HEK293 (cell line): ENCODE measurements around the gene EML4.

Experiments used
- CTCF ChIA-PET: fragments of 350-600 bp; formaldehyde crosslinking; extraction: SDS; loops from one replicate; lab custom pipeline; 2021; ENCODE audit warnings: antibody characterized with exemption; lab: Yijun Ruan, JAX
- POLR2A ChIA-PET: fragments of 300-600 bp; formaldehyde crosslinking; extraction: SDS; loops from one replicate; lab custom pipeline; 2020; ENCODE audit warnings: antibody characterized with exemption, inconsistent platforms; lab: Yijun Ruan, JAX
- H3K27ac ChIP-seq: fragments of 200-500 bp; sonication (Bioruptor generic); 2 replicates; pipeline ENCODE4 v1.5.1; 2014; ENCODE audit warnings: low read depth, low read length, control low read depth, inconsistent platforms; ENCODE audit errors: extremely low read depth
- H3K36me3 ChIP-seq, 2 experiments: fragments of 200-500 bp in 1 of 2; sonication (Bioruptor generic) in 1 of 2; 1 replicate in 1 of 2; 2 replicates in 1 of 2; pipeline ENCODE4 v1.5.1; 2014 to 2017; ENCODE audit warnings: inconsistent platforms in 2 of 2, low read length in 2 of 2; ENCODE audit not compliant: control insufficient read depth in 2 of 2, insufficient read depth in 1 of 2
- H3K4me1 ChIP-seq: fragments of 200-500 bp; sonication (Bioruptor generic); 2 replicates; pipeline ENCODE4 v1.5.1; 2014; ENCODE audit warnings: mild to moderate bottlenecking, low read length, inconsistent platforms; ENCODE audit not compliant: control insufficient read depth, insufficient read depth
- H3K4me3 ChIP-seq: 2 replicates; pipeline ENCODE4 v1.5.1; 2011; ENCODE audit warnings: low read depth, mild to moderate bottlenecking, control low read depth, low read length, moderate library complexity
- H3K9me3 ChIP-seq: fragments of 200-500 bp; sonication (Bioruptor generic); 2 replicates; pipeline ENCODE4 v1.5.1; 2014; ENCODE audit warnings: low read depth, low read length, inconsistent platforms; ENCODE audit not compliant: control insufficient read depth, insufficient read depth
- EGR2 ChIP-seq: fragments of 450-650 bp; formaldehyde crosslinking; IDR thresholded peaks from 2 replicates; pipeline ENCODE4 v1.5.1; 2016; ENCODE audit warnings: low read depth, missing biosample characterization, missing genetic modification characterization
- PRDM6 ChIP-seq: fragments of 450-650 bp; formaldehyde crosslinking; IDR thresholded peaks from 2 replicates; pipeline ENCODE4 v1.5.1; 2017; ENCODE audit warnings: missing biosample characterization, missing genetic modification characterization
- ZFP41 ChIP-seq: fragments of 450-650 bp; formaldehyde crosslinking; IDR thresholded peaks from 2 replicates; pipeline ENCODE4 v1.5.1; 2016; ENCODE audit warnings: missing biosample characterization, missing genetic modification characterization, borderline replicate concordance
- ZNF140 ChIP-seq: fragments of 450-650 bp; formaldehyde crosslinking; IDR thresholded peaks from 2 replicates; pipeline ENCODE4 v1.5.1; 2016; ENCODE audit warnings: missing biosample characterization, missing genetic modification characterization
- ZNF324 ChIP-seq: fragments of 450-650 bp; formaldehyde crosslinking; IDR thresholded peaks from 2 replicates; pipeline ENCODE4 v1.5.1; 2016; ENCODE audit warnings: missing biosample characterization, missing genetic modification characterization
- ZNF423 ChIP-seq: fragments of 450-650 bp; formaldehyde crosslinking; IDR thresholded peaks from 2 replicates; pipeline ENCODE4 v1.5.1; 2016; ENCODE audit warnings: missing biosample characterization, missing genetic modification characterization
- ZNF600 ChIP-seq: fragments of 450-650 bp; formaldehyde crosslinking; IDR thresholded peaks from 2 replicates; pipeline ENCODE4 v1.5.1; 2016; ENCODE audit warnings: missing biosample characterization, missing genetic modification characterization
- ZNF664 ChIP-seq: fragments of 450-650 bp; formaldehyde crosslinking; IDR thresholded peaks from 2 replicates; pipeline ENCODE4 v1.5.1; 2016; ENCODE audit warnings: missing biosample characterization, missing genetic modification characterization
- ZNF670 ChIP-seq: fragments of 450-650 bp; formaldehyde crosslinking; IDR thresholded peaks from 2 replicates; pipeline ENCODE4 v1.5.1; 2016; ENCODE audit warnings: missing biosample characterization, missing genetic modification characterization, low read depth
- ZNF768 ChIP-seq: fragments of 450-650 bp; formaldehyde crosslinking; IDR thresholded peaks from 2 replicates; pipeline ENCODE4 v1.5.1; 2018; ENCODE audit warnings: missing biosample characterization, mild to moderate bottlenecking, missing genetic modification characterization
- ZXDB ChIP-seq: fragments of 450-650 bp; formaldehyde crosslinking; IDR thresholded peaks from 2 replicates; pipeline ENCODE4 v1.5.1; 2016; ENCODE audit warnings: missing biosample characterization, missing genetic modification characterization
- TF ChIP-seq, protein P1 (sequence below): fragments of 450-650 bp; formaldehyde crosslinking; IDR thresholded peaks from 2 replicates; pipeline ENCODE4 v1.5.1; 2016; ENCODE audit warnings: missing biosample characterization, missing genetic modification characterization
- TF ChIP-seq, protein P2 (sequence below): fragments of 450-650 bp; formaldehyde crosslinking; optimal IDR thresholded peaks from 2 replicates; pipeline ENCODE3; 2016; ENCODE audit warnings: missing biosample characterization, mild to moderate bottlenecking, missing genetic modification characterization
- TF ChIP-seq, protein P3 (sequence below): fragments of 450-650 bp; formaldehyde crosslinking; IDR thresholded peaks from 2 replicates; pipeline ENCODE4 v1.5.1; 2017; ENCODE audit warnings: missing biosample characterization, missing genetic modification characterization

The EML4 gene

DNA sequence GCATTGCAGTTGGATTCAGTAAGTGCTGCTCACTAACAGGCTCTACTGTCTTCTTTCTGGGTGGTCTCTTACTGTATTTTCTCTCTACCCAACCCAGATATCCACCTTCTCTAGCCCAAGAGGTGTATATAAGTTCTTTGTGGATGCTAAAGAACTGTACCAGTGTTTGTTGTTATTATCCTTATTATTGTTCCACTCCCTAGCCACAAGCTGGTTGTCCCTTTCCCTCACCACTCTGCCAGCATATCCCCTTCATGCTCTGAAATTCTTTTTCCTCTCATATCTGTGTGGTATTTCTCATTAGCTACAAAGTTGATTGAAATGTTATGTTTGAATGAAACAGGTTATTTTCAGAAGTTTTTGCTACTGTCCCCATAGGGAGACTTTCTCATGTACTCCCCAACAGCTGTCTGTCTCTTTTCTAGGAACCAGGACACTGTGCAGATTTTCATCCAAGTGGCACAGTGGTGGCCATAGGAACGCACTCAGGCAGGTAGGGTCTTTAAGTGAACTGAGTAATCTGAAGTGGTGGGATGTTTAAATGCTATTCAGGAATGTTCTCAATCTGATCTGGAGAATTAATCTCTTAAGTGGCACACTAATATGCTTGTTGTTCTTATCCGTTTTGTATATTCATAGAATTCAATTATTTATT lies 135.0 kb downstream of the EML4 start:
- CTCF ChIA-PET: no interaction called here
- TF ChIP-seq, protein P1, sequence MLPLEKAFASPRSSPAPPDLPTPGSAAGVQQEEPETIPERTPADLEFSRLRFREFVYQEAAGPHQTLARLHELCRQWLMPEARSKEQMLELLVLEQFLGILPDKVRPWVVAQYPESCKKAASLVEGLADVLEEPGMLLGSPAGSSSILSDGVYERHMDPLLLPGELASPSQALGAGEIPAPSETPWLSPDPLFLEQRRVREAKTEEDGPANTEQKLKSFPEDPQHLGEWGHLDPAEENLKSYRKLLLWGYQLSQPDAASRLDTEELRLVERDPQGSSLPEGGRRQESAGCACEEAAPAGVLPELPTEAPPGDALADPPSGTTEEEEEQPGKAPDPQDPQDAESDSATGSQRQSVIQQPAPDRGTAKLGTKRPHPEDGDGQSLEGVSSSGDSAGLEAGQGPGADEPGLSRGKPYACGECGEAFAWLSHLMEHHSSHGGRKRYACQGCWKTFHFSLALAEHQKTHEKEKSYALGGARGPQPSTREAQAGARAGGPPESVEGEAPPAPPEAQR (tag by site-specific recombination): no peak
- H3K27ac ChIP-seq: no peak overlapping the region
- no peaks in the 10 kb centered on the region for H3K4me1 ChIP-seq
- H3K36me3 ChIP-seq: peaks cover 26 to 40% of the 10 kb centered on the region in 2 experiments
- POLR2A ChIA-PET: no interaction called here
- no peaks in the 10 kb centered on the region for H3K9me3 ChIP-seq
- no peak overlapping the region for H3K4me3 ChIP-seq

GRCh38 chr2:42307180-42307579 lies 138.0 kb downstream of the EML4 start:
- H3K27ac ChIP-seq: no peak overlapping the region
- ChIA-PET POLR2A (no interaction called here), CTCF (no interaction called here)
- TF ChIP-seq ZNF664 (tag by site-specific recombination) (no peak), ZNF670 (tag by site-specific recombination) (no peak), EGR2 (tag by site-specific recombination) (no peak)
- peaks cover 26 to 29% of the 10 kb centered on the region in 2 experiments for H3K36me3 ChIP-seq
- H3K4me3 ChIP-seq: no peak overlapping the region
- H3K4me1 ChIP-seq: no peaks in the 10 kb centered on the region
- H3K9me3 ChIP-seq: no peaks in the 10 kb centered on the region

DNA sequence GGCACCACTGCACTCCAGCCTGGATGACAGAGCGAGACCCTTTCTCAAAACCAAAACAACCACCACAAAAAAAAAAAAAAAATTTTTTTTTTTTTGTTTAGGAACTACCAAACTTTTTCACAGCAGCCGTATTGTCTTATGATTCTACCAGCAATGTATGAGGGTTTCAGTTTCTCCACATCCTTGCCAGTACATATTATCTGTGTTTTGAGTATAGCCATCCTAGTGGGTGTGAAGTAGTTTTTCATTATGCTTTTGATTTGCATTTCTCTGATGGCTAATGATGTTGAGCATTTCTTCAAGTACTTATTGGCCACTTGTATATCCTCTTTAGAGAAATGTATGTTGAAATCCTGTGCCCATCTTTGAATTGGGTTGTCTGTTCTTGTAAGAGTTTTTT lies 140.2 kb downstream of the EML4 start:
- no peak overlapping the region for H3K4me3 ChIP-seq
- no peaks in the 10 kb centered on the region for H3K4me1 ChIP-seq
- ChIA-PET CTCF (no interaction called here), POLR2A (no interaction called here)
- H3K9me3 ChIP-seq: no peaks in the 10 kb centered on the region
- H3K27ac ChIP-seq: no peak overlapping the region
- H3K36me3 ChIP-seq: peaks cover 13% of the 10 kb centered on the region in 2 experiments
- TF ChIP-seq ZXDB (tag by site-specific recombination) (no peak), ZNF324 (tag by site-specific recombination) (no peak), ZNF423 (tag by site-specific recombination) (no peak), ZNF600 (tag by site-specific recombination) (no peak), PRDM6 (no peak), ZNF140 (no peak), ZFP41 (tag by site-specific recombination) (no peak), ZNF768 (tag by site-specific recombination) (no peak)
- TF ChIP-seq, protein P1 (tag by site-specific recombination): no peak
- TF ChIP-seq, protein P2, sequence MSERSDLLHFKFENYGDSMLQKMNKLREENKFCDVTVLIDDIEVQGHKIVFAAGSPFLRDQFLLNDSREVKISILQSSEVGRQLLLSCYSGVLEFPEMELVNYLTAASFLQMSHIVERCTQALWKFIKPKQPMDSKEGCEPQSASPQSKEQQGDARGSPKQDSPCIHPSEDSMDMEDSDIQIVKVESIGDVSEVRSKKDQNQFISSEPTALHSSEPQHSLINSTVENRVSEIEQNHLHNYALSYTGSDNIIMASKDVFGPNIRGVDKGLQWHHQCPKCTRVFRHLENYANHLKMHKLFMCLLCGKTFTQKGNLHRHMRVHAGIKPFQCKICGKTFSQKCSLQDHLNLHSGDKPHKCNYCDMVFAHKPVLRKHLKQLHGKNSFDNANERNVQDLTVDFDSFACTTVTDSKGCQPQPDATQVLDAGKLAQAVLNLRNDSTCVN (tag by site-specific recombination): no peak
- TF ChIP-seq, protein P3, sequence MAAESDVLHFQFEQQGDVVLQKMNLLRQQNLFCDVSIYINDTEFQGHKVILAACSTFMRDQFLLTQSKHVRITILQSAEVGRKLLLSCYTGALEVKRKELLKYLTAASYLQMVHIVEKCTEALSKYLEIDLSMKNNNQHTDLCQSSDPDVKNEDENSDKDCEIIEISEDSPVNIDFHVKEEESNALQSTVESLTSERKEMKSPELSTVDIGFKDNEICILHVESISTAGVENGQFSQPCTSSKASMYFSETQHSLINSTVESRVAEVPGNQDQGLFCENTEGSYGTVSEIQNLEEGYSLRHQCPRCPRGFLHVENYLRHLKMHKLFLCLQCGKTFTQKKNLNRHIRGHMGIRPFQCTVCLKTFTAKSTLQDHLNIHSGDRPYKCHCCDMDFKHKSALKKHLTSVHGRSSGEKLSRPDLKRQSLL (tag by site-specific recombination): no peak
